ENCODE results near the gene KCNH2. TPM values are rescaled to one million over a fixed set of nuclear protein-coding genes. Genes with fewer than 3 reads are reported as not detected.
A peak's percentile ranks its signal among the peaks of the same experiment; 100 is the strongest.

KCNH2 gene
- total and polyA plus RNA-seq, 2 experiments from 2014 or later = 2.6 to 14.7 TPM

GRCh38 chr7:150967349-150967748, 10.8 kb downstream of the KCNH2 start:
- Mint-ChIP-seq H3K4me3 (no peak overlapping the region), H3K27me3 (ENCODE audit: insufficient read depth, low read depth, poor library complexity) (peaks cover 18% of the 10 kb centered on the region), H3K4me1 (peaks cover 39% of the 10 kb centered on the region), H3K9me3 (no peaks in the 10 kb centered on the region), H3K36me3 (ENCODE audit: low read depth) (no peaks in the 10 kb centered on the region), H3K27ac (no peak overlapping the region)
- Histone ChIP-seq H3K4me1 (ENCODE audit: insufficient read depth) (peaks cover 17% of the 10 kb centered on the region; the same call in 1 of the 2 replicates), H4K20me1 (replicated peaks; ENCODE audit: insufficient read depth) (no peaks in the 10 kb centered on the region), H3K4me2 (no peak overlapping the region), H3K27ac (ENCODE audit: low read depth) (no peak overlapping the region), H3K4me3 (no peak overlapping the region), H3F3A (replicated peaks; ENCODE audit: low read depth) (no peaks in the 10 kb centered on the region), H3K9me2 (ENCODE audit: insufficient read depth) (no peaks in the 10 kb centered on the region), H3K27me3 (ENCODE audit: insufficient read depth) (no peaks in the 10 kb centered on the region), H3K79me2 (replicated peaks; ENCODE audit: insufficient read depth) (no peaks in the 10 kb centered on the region), H2AFZ (no peak overlapping the region), H3K36me3 (ENCODE audit: insufficient read depth) (no peaks in the 10 kb centered on the region)
- no peak for TF ChIP-seq ZNF114 (CRISPR knock-in tag; IDR thresholded peaks at IDR 0.05)
- no peak for TF ChIP-seq EZH2 (IDR thresholded peaks at IDR 0.05; ENCODE audit: low read depth, unreplicated experiment)
- ATAC-seq (no peak), DNase-seq (ENCODE audit: low spot score) (no peak)

- ATAC-seq (peak; percentile 33), DNase-seq (ENCODE audit: low spot score) (peak; percentile 63)
- H3K4me3 Mint-ChIP-seq = no peak overlapping the region
- no peak for TF ChIP-seq CREB1 (CRISPR knock-in tag; IDR thresholded peaks at IDR 0.05; ENCODE audit: low read depth)
- peak; percentile 50 to 75 for TF ChIP-seq CTCF (conservative IDR thresholded peaks at IDR 0.05; ENCODE audit: low read depth in 2 of 2)
- TF ChIP-seq EZH2phosphoT487 (IDR thresholded peaks at IDR 0.05; ENCODE audit: unreplicated experiment) = no peak
- TF ChIP-seq ETS1 (IDR thresholded peaks at IDR 0.05) = no peak
- no peak for TF ChIP-seq REST (IDR thresholded peaks at IDR 0.05; ENCODE audit: unreplicated experiment)
- no peak for TF ChIP-seq ZNF114 (CRISPR knock-in tag; IDR thresholded peaks at IDR 0.05)
- no peak for TF ChIP-seq NANOG (IDR thresholded peaks at IDR 0.05; ENCODE audit: borderline replicate concordance)
- no peak for TF ChIP-seq ZNF331 (CRISPR knock-in tag; IDR thresholded peaks at IDR 0.05; ENCODE audit: low read depth)
- H3K27ac Mint-ChIP-seq = no peak overlapping the region
- no peaks in the 10 kb centered on the region for H3K79me2 ChIP-seq (replicated peaks; ENCODE audit: insufficient read depth)
- peaks cover 17% of the 10 kb centered on the region; the same call in 1 of the 2 replicates for H3K4me1 ChIP-seq (ENCODE audit: insufficient read depth)
- no peaks in the 10 kb centered on the region for H3K36me3 Mint-ChIP-seq (ENCODE audit: low read depth)
- no peaks in the 10 kb centered on the region for H3F3A ChIP-seq (replicated peaks; ENCODE audit: low read depth)
- no peaks in the 10 kb centered on the region for H4K20me1 ChIP-seq (replicated peaks; ENCODE audit: insufficient read depth)
- no peaks in the 10 kb centered on the region for H3K27me3 ChIP-seq (ENCODE audit: insufficient read depth)
- H3K9me3 Mint-ChIP-seq = no peaks in the 10 kb centered on the region
- H3K4me3 ChIP-seq = no peak overlapping the region
- H3K27me3 Mint-ChIP-seq (ENCODE audit: insufficient read depth, low read depth, poor library complexity) = peaks cover 15% of the 10 kb centered on the region
- H3K36me3 ChIP-seq (ENCODE audit: insufficient read depth) = no peaks in the 10 kb centered on the region
- H3K4me2 ChIP-seq = no peak overlapping the region
- no peaks in the 10 kb centered on the region for H3K9me2 ChIP-seq (ENCODE audit: insufficient read depth)
- H3K4me1 Mint-ChIP-seq = peaks cover 35% of the 10 kb centered on the region
- no peak overlapping the region for H3K27ac ChIP-seq (ENCODE audit: low read depth)
- H2AFZ ChIP-seq = no peak overlapping the region
These were observed 12.1 kb downstream of the KCNH2 start for GRCh38 chr7:150966002-150966401.

Data from GM23338 (cell line).